GM23338 (cell line): Measurements from ENCODE around the gene PSMD2. TPM values are rescaled to one million over a fixed set of nuclear protein-coding genes. Genes with fewer than 3 reads are reported as not detected.

ENCODE experiments used
- ATAC-seq: fragments of 200-7000 bp; cut with Tn5 transposase; 3 replicates; pipeline ENCODE4 v1.9.1; 2020
- DNase-seq: peaks from one replicate; pipeline ENCODE4 v3.0.0-alpha.2; 2015; ENCODE audit warnings: low spot score
- H2AFZ ChIP-seq: fragments of 200-600 bp; sonication (generic); 2 replicates; pipeline ENCODE4 v1.8.0; 2016; ENCODE audit warnings: antibody characterized with exemption, mild to moderate bottlenecking, moderate library complexity
- H3F3A ChIP-seq: fragments of 200-600 bp; sonication (generic); replicated peaks from 2 replicates; pipeline ENCODE4 v1.8.0; 2017; ENCODE audit warnings: antibody characterized with exemption, mixed run types, low read depth
- H3K27ac ChIP-seq: fragments of 200-600 bp; sonication (generic); 2 replicates; pipeline ENCODE4 v1.6.1; 2016; ENCODE audit warnings: low read depth
- H3K27me3 ChIP-seq: fragments of 200-600 bp; sonication (generic); 2 replicates; pipeline ENCODE4 v1.8.0; 2016; ENCODE audit warnings: mild to moderate bottlenecking, mixed run types, moderate library complexity; ENCODE audit not compliant: insufficient read depth
- H3K36me3 ChIP-seq: fragments of 200-600 bp; sonication (generic); 2 replicates; pipeline ENCODE4 v1.8.0; 2016; ENCODE audit warnings: mild to moderate bottlenecking; ENCODE audit not compliant: insufficient read depth
- H3K4me1 ChIP-seq: fragments of 200-600 bp; sonication (generic); 2 replicates; pipeline ENCODE4 v1.8.0; 2016; ENCODE audit warnings: mild to moderate bottlenecking, moderate library complexity; ENCODE audit not compliant: insufficient read depth
- H3K4me2 ChIP-seq: fragments of 200-600 bp; sonication (generic); 2 replicates; pipeline ENCODE4 v1.7.1; 2017; ENCODE audit warnings: mixed run types
- H3K4me3 ChIP-seq: fragments of 200-600 bp; sonication (generic); 2 replicates; pipeline ENCODE4 v1.6.1; 2016; ENCODE audit warnings: mixed run types
- H3K79me2 ChIP-seq: fragments of 200-600 bp; sonication (generic); replicated peaks from 2 replicates; pipeline ENCODE4 v1.8.0; 2017; ENCODE audit warnings: mild to moderate bottlenecking; ENCODE audit not compliant: insufficient read depth
- H3K9me2 ChIP-seq: fragments of 200-600 bp; sonication (generic); 2 replicates; pipeline ENCODE4 v1.8.0; 2017; ENCODE audit not compliant: insufficient read depth
- H4K20me1 ChIP-seq: fragments of 200-600 bp; sonication (generic); replicated peaks from 2 replicates; pipeline ENCODE4 v1.8.0; 2017; ENCODE audit warnings: mild to moderate bottlenecking; ENCODE audit not compliant: insufficient read depth
- H3K27ac Mint-ChIP-seq: 2 replicates; pipeline ENCODE4 v1.8.0; 2020; ENCODE audit warnings: inconsistent platforms, mild to moderate bottlenecking, moderate library complexity, mixed read lengths
- H3K27me3 Mint-ChIP-seq: 3 replicates; pipeline ENCODE4 v1.8.0; 2022; ENCODE audit warnings: low read depth, mild to moderate bottlenecking, moderate library complexity, mixed read lengths, inconsistent platforms; ENCODE audit not compliant: insufficient read depth, poor library complexity
- H3K36me3 Mint-ChIP-seq: 3 replicates; pipeline ENCODE4 v1.8.0; 2021; ENCODE audit warnings: low read depth, mild to moderate bottlenecking, inconsistent platforms, moderate library complexity, mixed read lengths
- H3K4me1 Mint-ChIP-seq: 3 replicates; pipeline ENCODE4 v1.8.0; 2020; ENCODE audit warnings: mild to moderate bottlenecking, inconsistent platforms, mixed read lengths
- H3K4me3 Mint-ChIP-seq: 3 replicates; pipeline ENCODE4 v1.8.0; 2021; ENCODE audit warnings: moderate library complexity, mild to moderate bottlenecking, inconsistent platforms, mixed read lengths
- H3K9me3 Mint-ChIP-seq: 3 replicates; pipeline ENCODE4 v1.8.0; 2020; ENCODE audit warnings: moderate library complexity, mild to moderate bottlenecking, inconsistent platforms, mixed read lengths
- CREB1 ChIP-seq: fragments of 250-450 bp; sonication (Bioruptor Pico); IDR thresholded peaks from 2 replicates; pipeline ENCODE4 v1.5.0; 2020; ENCODE audit warnings: low read depth, mild to moderate bottlenecking, moderate library complexity
- ETS1 ChIP-seq: IDR thresholded peaks from 2 replicates; pipeline ENCODE4 v1.6.1; 2016; ENCODE audit warnings: antibody characterized with exemption
- EZH2 ChIP-seq: fragments of 200-600 bp; sonication (generic); IDR thresholded peaks from one replicate; pipeline ENCODE4 v1.8.0; 2017; ENCODE audit warnings: antibody characterized with exemption, mild to moderate bottlenecking, low read depth; ENCODE audit not compliant: unreplicated experiment
- EZH2phosphoT487 ChIP-seq: fragments of 200-600 bp; sonication (generic); IDR thresholded peaks from one replicate; pipeline ENCODE4 v1.8.1; 2018; ENCODE audit warnings: antibody characterized with exemption; ENCODE audit not compliant: unreplicated experiment
- POLR2AphosphoS5 ChIP-seq: IDR thresholded peaks from 2 replicates; pipeline ENCODE4 v1.6.1; 2016; ENCODE audit warnings: antibody characterized with exemption, low read depth
- REST ChIP-seq: IDR thresholded peaks from one replicate; pipeline ENCODE4 v1.6.1; 2018; ENCODE audit warnings: antibody characterized with exemption; ENCODE audit not compliant: unreplicated experiment
- ZNF114 ChIP-seq: fragments of 250-450 bp; sonication (Bioruptor Pico); IDR thresholded peaks from 2 replicates; pipeline ENCODE4 v1.5.0; 2020; ENCODE audit warnings: mild to moderate bottlenecking, moderate library complexity
- ZNF331 ChIP-seq: fragments of 250-450 bp; sonication (Bioruptor Pico); IDR thresholded peaks from 2 replicates; pipeline ENCODE4 v1.5.0; 2020; ENCODE audit warnings: low read depth, mild to moderate bottlenecking, moderate library complexity
- polyA plus RNA-seq: library from polyadenylated mRNA; unstranded; fragments of >200 nt; fragmentation: Nextera tagmentation; extraction: Ambion mirVana; gene quantifications from 2 replicates; pipeline ENCODE4 v1.2.1, GENCODE V29; 2016
- total RNA-seq: library from RNA; depleted of rRNA; stranded (reverse); fragments of >200 nt; shearing (Covaris generic); gene quantifications from 2 replicates; pipeline ENCODE4 v1.2.3, GENCODE V29; 2014
- TF ChIP-seq, protein P1 (sequence below), 2 experiments: fragments of 200-600 bp in 1 of 2; sonication (generic) in 1 of 2; conservative IDR thresholded peaks; 2 replicates each; pipeline versions ENCODE4 v1.5.1 to v1.6.1; 2016 to 2017; ENCODE audit warnings: antibody characterized with exemption in 2 of 2, low read depth in 2 of 2, mild to moderate bottlenecking in 2 of 2, moderate library complexity in 1 of 2

Gene PSMD2
- total and polyA plus RNA-seq, 2 experiments from 2014 or later = 117 to 507 TPM

DNA sequence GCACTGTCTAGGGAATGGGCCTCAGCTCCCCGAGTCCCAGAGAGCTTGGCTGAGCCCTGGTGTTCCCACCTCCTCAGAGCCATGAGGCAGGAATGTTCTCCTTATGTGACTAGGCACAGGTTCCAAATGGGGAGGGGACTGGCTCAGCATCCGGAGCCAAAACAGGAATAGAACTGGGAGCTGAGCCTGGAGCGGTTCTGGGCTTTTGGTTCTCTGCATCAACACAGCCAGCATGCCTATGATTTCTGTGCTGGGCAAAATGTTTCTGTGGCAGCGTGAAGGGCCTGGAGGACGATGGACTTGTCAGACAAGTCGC, 38.3 kb downstream of the PSMD2 start, which contains the start of gene FAM131A (continued):
- TF ChIP-seq EZH2 (no peak), ETS1 (no peak), CREB1 (CRISPR knock-in tag) (no peak), REST (no peak)
- TF ChIP-seq, protein P1, sequence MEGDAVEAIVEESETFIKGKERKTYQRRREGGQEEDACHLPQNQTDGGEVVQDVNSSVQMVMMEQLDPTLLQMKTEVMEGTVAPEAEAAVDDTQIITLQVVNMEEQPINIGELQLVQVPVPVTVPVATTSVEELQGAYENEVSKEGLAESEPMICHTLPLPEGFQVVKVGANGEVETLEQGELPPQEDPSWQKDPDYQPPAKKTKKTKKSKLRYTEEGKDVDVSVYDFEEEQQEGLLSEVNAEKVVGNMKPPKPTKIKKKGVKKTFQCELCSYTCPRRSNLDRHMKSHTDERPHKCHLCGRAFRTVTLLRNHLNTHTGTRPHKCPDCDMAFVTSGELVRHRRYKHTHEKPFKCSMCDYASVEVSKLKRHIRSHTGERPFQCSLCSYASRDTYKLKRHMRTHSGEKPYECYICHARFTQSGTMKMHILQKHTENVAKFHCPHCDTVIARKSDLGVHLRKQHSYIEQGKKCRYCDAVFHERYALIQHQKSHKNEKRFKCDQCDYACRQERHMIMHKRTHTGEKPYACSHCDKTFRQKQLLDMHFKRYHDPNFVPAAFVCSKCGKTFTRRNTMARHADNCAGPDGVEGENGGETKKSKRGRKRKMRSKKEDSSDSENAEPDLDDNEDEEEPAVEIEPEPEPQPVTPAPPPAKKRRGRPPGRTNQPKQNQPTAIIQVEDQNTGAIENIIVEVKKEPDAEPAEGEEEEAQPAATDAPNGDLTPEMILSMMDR (conservative IDR thresholded peaks at IDR 0.05; ENCODE audit: low read depth in 2 of 2) = no peak

DNA sequence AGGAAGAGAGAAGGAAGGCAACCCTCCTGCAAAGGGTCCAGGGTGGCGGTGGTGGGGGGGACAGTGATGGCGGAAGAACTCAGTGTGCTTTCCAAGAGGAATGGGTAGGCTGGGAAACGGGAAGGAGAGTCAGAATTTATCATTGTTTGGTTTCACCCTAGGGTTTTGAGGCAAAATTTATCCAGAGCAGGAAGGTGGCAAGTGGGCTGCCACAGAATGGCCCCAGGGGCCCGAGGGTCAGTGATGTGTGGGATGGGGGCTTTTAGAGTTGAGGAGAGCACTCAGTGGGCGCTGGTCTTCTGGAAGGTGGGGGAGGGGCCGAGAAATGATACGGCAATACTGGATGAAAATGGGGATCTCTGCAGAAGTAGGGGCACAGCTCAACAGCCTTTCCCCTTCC, 38.9 kb downstream of the PSMD2 start:
- Histone ChIP-seq H3K79me2 (peaks cover 28% of the 10 kb centered on the region), H2AFZ (no peak overlapping the region)
- peak overlapping the region; percentile 87 for H3K4me3 Mint-ChIP-seq

More for the DNA sequence above, 38.9 kb downstream of the PSMD2 start:
- ATAC-seq (no peak), DNase-seq (no peak)
- Histone ChIP-seq H3K9me2 (no peaks in the 10 kb centered on the region), H3K27me3 (no peaks in the 10 kb centered on the region), H3K4me1 (peaks cover 27% of the 10 kb centered on the region), H3K4me2 (peak overlapping the region; percentile 90), H4K20me1 (peaks cover 24% of the 10 kb centered on the region), H3K4me3 (peak overlapping the region; percentile 57), H3K36me3 (0 out of 2 replicates have a peak, but pooled peaks cover 14% of the 10 kb centered on the region), H3F3A (peaks cover 36% of the 10 kb centered on the region), H3K27ac (peak overlapping the region; percentile 39; the same call in 1 of the 2 replicates)
- H3K27me3 Mint-ChIP-seq = peaks cover 38% of the 10 kb centered on the region
- H3K27ac Mint-ChIP-seq = peak overlapping the region; percentile 76
- peaks cover 34% of the 10 kb centered on the region for H3K36me3 Mint-ChIP-seq
- peaks cover 3% of the 10 kb centered on the region; the same call in 1 of the 3 replicates for H3K9me3 Mint-ChIP-seq
- no peak for TF ChIP-seq POLR2AphosphoS5
- TF ChIP-seq ZNF114 (CRISPR knock-in tag) = no peak
- no peak for TF ChIP-seq REST
- TF ChIP-seq EZH2phosphoT487 = no peak
- no peak for TF ChIP-seq ZNF331 (CRISPR knock-in tag)
- H3K4me1 Mint-ChIP-seq = peaks cover 40% of the 10 kb centered on the region
